ENCODE data around the gene TM9SF1. TPM values are rescaled to one million over a fixed set of nuclear protein-coding genes. Genes with fewer than 3 reads are reported as not detected.
"Not testable (repeated sequence)": the region's sequence is repeated elsewhere in the genome, so short reads cannot be mapped to it uniquely, and the experiment has no call there.

TM9SF1 gene
- total RNA-seq, 1 donor from 2014 or later = 30.8 TPM

GRCh38 chr14:24215495-24216344 is 20.5 kb upstream of the TM9SF1 start, which contains the start of gene MDP1:
Gene MDP1, minus strand, starts transcription at chr14:24216066. Its CDS starts 111 bp downstream, at chr14:24215955.
- Mint-ChIP-seq H3K9me3 (no peaks in the 10 kb centered on the region), H3K27me3 (ENCODE audit: low read depth) (no peaks in the 10 kb centered on the region), H3K4me1 (ENCODE audit: low read depth) (peaks cover 22% of the 10 kb centered on the region), H3K36me3 (ENCODE audit: low read depth) (peaks cover 41% of the 10 kb centered on the region), H3K4me3 (ENCODE audit: low read depth) (peak within 1 kb of the TSS; percentile 92), H3K27ac (peak within 1 kb of the TSS; percentile 98)
- peak; percentile 82 for DNase-seq (ENCODE audit: low spot score)
- intact Hi-C loops (cut with micrococcal nuclease) = loop anchor here (1.0 kb wide), 2 partner anchors 17 to 84 kb away; partner anchors contain the start of genes DHRS1, GMPR2, NEDD8 and NOP9

GRCh38 chr14:24213866-24214662 is 18.8 kb upstream of the TM9SF1 start:
- Mint-ChIP-seq H3K4me1 (ENCODE audit: low read depth) (peaks cover 25% of the 10 kb centered on the region), H3K27me3 (ENCODE audit: low read depth) (no peaks in the 10 kb centered on the region), H3K36me3 (ENCODE audit: low read depth) (peaks cover 55% of the 10 kb centered on the region), H3K4me3 (ENCODE audit: low read depth) (peak overlapping the region; percentile 95), H3K9me3 (no peaks in the 10 kb centered on the region), H3K27ac (peak overlapping the region; percentile 98)
- no peak for DNase-seq (ENCODE audit: low spot score)
- intact Hi-C loops (cut with micrococcal nuclease) = loop anchor here (1.0 to 5.0 kb wide), 5 partner anchors 19 to 99 kb away; partner anchors contain the start of genes EMC9, RABGGTA, TINF2 and TM9SF1

DNA sequence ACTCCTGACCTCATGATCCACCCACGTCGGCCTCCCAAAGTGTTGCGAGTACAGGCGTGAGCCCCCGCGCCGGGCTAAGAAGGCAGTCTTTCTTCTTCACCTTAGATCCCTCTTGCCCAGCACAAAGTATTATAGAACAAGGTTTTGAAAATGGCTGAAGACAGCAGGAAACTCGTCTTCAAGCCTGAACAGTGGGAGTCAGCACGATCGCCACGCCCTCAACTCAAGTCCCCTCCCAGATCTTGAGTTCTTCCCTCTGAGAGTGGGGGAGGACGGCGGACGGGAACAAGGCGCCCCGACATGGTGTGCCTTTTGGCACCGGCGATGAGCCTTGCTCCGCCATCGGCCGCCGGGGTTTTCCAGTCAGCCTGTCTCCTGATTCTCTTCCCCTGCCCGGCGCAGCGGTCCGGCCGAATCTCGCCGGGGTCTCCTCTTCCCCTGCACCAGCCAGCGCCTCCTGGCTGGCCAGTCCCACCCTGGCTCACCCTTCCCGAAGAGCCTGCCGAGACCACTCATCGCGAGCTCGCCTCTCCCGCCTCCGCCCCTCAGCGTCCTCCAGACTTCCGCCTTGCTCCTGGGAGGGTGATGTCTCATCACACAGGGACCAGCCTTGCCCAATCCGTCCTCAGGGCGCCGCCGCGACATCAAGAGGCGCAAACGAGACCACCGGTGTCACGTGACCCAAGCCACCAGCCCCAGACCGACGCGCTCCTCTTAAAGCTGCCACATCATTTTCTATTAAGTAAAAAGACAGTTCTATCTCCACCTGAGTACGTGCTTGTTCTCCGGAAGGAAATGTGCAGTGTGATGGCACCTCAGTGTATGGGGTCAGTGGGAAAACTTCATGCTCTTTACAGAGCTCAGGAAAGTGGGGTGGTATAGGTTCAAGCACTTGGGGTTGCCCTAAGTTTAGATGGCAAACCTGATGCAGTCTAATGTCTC is 18.0 kb upstream of the TM9SF1 start, which contains the start of gene CHMP4A:
Gene CHMP4A (minus strand): TSS at position 565 of the 942 bp plus-strand sequence. CDS start 49 bp downstream, at position 516.
- peak within 1 kb of the TSS; percentile 95 for H3K4me3 Mint-ChIP-seq (ENCODE audit: low read depth)
- H3K4me1 Mint-ChIP-seq (ENCODE audit: low read depth) = peaks cover 25% of the 10 kb centered on the region
- H3K27me3 Mint-ChIP-seq (ENCODE audit: low read depth) = no peaks in the 10 kb centered on the region
- H3K27ac Mint-ChIP-seq = peak within 1 kb of the TSS; percentile 98
- no peaks in the 10 kb centered on the region for H3K9me3 Mint-ChIP-seq
- peak; percentile 96 for DNase-seq (ENCODE audit: low spot score)
- intact Hi-C loops (cut with micrococcal nuclease) = loop anchor here (1.0 to 5.0 kb wide), 5 partner anchors 18 to 98 kb away; partner anchors contain the start of genes EMC9, RABGGTA, TINF2 and TM9SF1
- H3K36me3 Mint-ChIP-seq (ENCODE audit: low read depth) = peaks cover 58% of the 10 kb centered on the region

DNA sequence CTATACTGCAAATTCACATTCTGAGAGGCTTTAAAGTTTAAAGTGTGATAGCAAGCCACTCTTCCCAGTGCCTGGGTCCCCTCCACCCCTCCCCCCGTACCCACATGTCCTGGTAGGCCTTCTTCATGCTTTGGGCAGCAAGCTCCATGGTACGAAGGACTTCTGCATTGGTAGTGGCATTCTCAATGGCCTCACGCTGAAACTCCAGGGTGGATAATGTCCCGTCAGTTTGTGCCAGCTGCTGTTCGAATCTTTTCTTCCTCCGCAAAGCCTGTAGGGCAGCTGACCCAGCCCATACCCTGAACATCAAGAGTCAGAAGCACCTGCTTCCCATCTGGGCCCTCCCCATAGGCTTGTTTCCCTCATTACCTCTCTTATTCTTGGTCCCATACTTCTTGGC is 16.1 kb upstream of the TM9SF1 start:
- intact Hi-C loops (cut with micrococcal nuclease) = loop anchor here (5.0 kb wide), 1 partner anchor 69 kb away; the partner anchor contains the start of gene EMC9
- Mint-ChIP-seq H3K9me3 (no peaks in the 10 kb centered on the region), H3K4me3 (ENCODE audit: low read depth) (peak overlapping the region; percentile 95), H3K36me3 (ENCODE audit: low read depth) (peaks cover 71% of the 10 kb centered on the region), H3K4me1 (ENCODE audit: low read depth) (peaks cover 30% of the 10 kb centered on the region), H3K27ac (peak overlapping the region; percentile 36), H3K27me3 (ENCODE audit: low read depth) (no peaks in the 10 kb centered on the region)
- DNase-seq (ENCODE audit: low spot score) = no peak

- Mint-ChIP-seq H3K36me3 (ENCODE audit: low read depth) (peaks cover 82% of the 10 kb centered on the region), H3K9me3 (peaks cover 6% of the 10 kb centered on the region), H3K4me3 (ENCODE audit: low read depth) (no peak overlapping the region), H3K27me3 (ENCODE audit: low read depth) (no peaks in the 10 kb centered on the region), H3K4me1 (ENCODE audit: low read depth) (peaks cover 17% of the 10 kb centered on the region), H3K27ac (no peak overlapping the region)
- no peak for DNase-seq (ENCODE audit: low spot score)
- intact Hi-C loops (cut with micrococcal nuclease) = no loop called here
Measured at GRCh38 chr14:24207625-24208024, 12.4 kb upstream of the TM9SF1 start.

DNA sequence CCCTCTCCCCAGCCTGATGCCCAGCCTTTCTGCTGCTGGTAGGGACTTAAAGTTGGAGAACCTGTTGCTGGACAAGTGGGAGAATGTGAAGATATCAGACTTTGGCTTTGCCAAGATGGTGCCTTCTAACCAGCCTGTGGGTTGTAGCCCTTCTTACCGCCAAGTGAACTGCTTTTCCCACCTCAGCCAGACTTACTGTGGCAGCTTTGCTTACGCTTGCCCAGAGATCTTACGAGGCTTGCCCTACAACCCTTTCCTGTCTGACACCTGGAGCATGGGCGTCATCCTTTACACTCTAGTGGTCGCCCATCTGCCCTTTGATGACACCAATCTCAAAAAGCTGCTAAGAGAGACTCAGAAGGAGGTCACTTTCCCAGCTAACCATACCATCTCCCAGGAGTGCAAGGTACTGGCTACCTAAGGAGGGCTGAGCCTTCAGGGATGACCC is 11.9 kb upstream of the TM9SF1 start:
- Mint-ChIP-seq H3K36me3 (ENCODE audit: low read depth) (peaks cover 84% of the 10 kb centered on the region), H3K27me3 (ENCODE audit: low read depth) (no peaks in the 10 kb centered on the region), H3K4me3 (ENCODE audit: low read depth) (no peak overlapping the region), H3K4me1 (ENCODE audit: low read depth) (peaks cover 17% of the 10 kb centered on the region), H3K27ac (peak overlapping the region; percentile 14), H3K9me3 (peaks cover 8% of the 10 kb centered on the region)
- intact Hi-C loops (cut with micrococcal nuclease) = no loop called here
- no peak for DNase-seq (ENCODE audit: low spot score)

- Mint-ChIP-seq H3K9me3 (peaks cover 10% of the 10 kb centered on the region), H3K27me3 (ENCODE audit: low read depth) (no peaks in the 10 kb centered on the region), H3K4me1 (ENCODE audit: low read depth) (peaks cover 13% of the 10 kb centered on the region), H3K36me3 (ENCODE audit: low read depth) (peaks cover 86% of the 10 kb centered on the region), H3K4me3 (ENCODE audit: low read depth) (no peak overlapping the region), H3K27ac (no peak overlapping the region)
- intact Hi-C loops (cut with micrococcal nuclease) = no loop called here
- DNase-seq (ENCODE audit: low spot score) = no peak
Measured at GRCh38 chr14:24206260-24207103, 11.2 kb upstream of the TM9SF1 start.

- peaks cover 11% of the 10 kb centered on the region for H3K9me3 Mint-ChIP-seq
- intact Hi-C loops (cut with micrococcal nuclease) = no loop called here
- peaks cover 79% of the 10 kb centered on the region for H3K36me3 Mint-ChIP-seq (ENCODE audit: low read depth)
- peaks cover 9% of the 10 kb centered on the region for H3K4me1 Mint-ChIP-seq (ENCODE audit: low read depth)
- no peak overlapping the region for H3K4me3 Mint-ChIP-seq (ENCODE audit: low read depth)
- H3K27me3 Mint-ChIP-seq (ENCODE audit: low read depth) = no peaks in the 10 kb centered on the region
- DNase-seq (ENCODE audit: low spot score) = no peak
- H3K27ac Mint-ChIP-seq = no peak overlapping the region
Measured at GRCh38 chr14:24204163-24205146, 9.2 kb upstream of the TM9SF1 start.

GRCh38 chr14:24203249-24203886 is 8.1 kb upstream of the TM9SF1 start:
- Mint-ChIP-seq H3K36me3 (ENCODE audit: low read depth) (peaks cover 84% of the 10 kb centered on the region), H3K9me3 (peaks cover 11% of the 10 kb centered on the region), H3K4me1 (ENCODE audit: low read depth) (peaks cover 15% of the 10 kb centered on the region)
- H3K27me3 Mint-ChIP-seq (ENCODE audit: low read depth); intact Hi-C loops (cut with micrococcal nuclease); H3K4me3 Mint-ChIP-seq (ENCODE audit: low read depth); H3K27ac Mint-ChIP-seq; DNase-seq (ENCODE audit: low spot score): not testable (repeated sequence)

GRCh38 chr14:24202538-24202937 is 7.3 kb upstream of the TM9SF1 start:
- H3K4me3 Mint-ChIP-seq (ENCODE audit: low read depth); DNase-seq (ENCODE audit: low spot score); H3K27ac Mint-ChIP-seq; H3K27me3 Mint-ChIP-seq (ENCODE audit: low read depth); intact Hi-C loops (cut with micrococcal nuclease): not testable (repeated sequence)
- Mint-ChIP-seq H3K9me3 (peaks cover 11% of the 10 kb centered on the region), H3K36me3 (ENCODE audit: low read depth) (peaks cover 78% of the 10 kb centered on the region), H3K4me1 (ENCODE audit: low read depth) (peaks cover 12% of the 10 kb centered on the region)

All from activated T-helper 2 cell treated with anti-CD3 and anti-CD28 coated beads, Interferon-gamma antibody, Interleukin-2, Interleukin-4, amounts not matched to agents 10 μg/mL and 5 μg/mL and 100 μg/mL, durations not matched to agents 14 hours and 24 hours and 36 hours (primary cell).